ENCODE data around the gene TNIK. TPM values are rescaled to one million over a fixed set of nuclear protein-coding genes. Genes with fewer than 3 reads are reported as not detected.

TNIK gene
- total and polyA plus RNA-seq, 2 of the 4 experiments (the other 2 are of a cell fraction): 3.4 to 6.3 TPM

GRCh38 chr3:171470714-171471227, 10.6 kb upstream of the TNIK start:
- dilution Hi-C loops (cut with HindIII; ENCODE audit: low sequenced_read_pairs, unreplicated experiment): no loop called here
- WGBS, 2 experiments (ENCODE audit: extremely low coverage in 2 of 2, insufficient read length in 1 of 2): no CpG with 5 or more reads among the region's 1 CpG
- H3K4me2 ChIP-seq (ENCODE audit: low read depth, low read length): no peak overlapping the region

More at GRCh38 chr3:171470714-171471227, 10.6 kb upstream of the TNIK start:
- Histone ChIP-seq H2BK20ac (ENCODE audit: low read depth, low read length) (no peak overlapping the region), H2BK15ac (ENCODE audit: low read depth, low read length) (no peak overlapping the region), H3K4me3 (ENCODE audit: insufficient read depth, low read depth, low read length) (no peak overlapping the region), H3K23ac (ENCODE audit: low read depth, low read length) (no peak overlapping the region), H2BK5ac (ENCODE audit: low read depth, low read length, poor library complexity, severe bottlenecking) (no peak overlapping the region), H2AFZ (replicated peaks; ENCODE audit: low read length, poor library complexity) (no peak overlapping the region), H3K9me3 (ENCODE audit: control insufficient read depth, insufficient read depth, low read length) (no peaks in the 10 kb centered on the region), H3K56ac (ENCODE audit: extremely low read depth, insufficient read depth, low read length) (no peak overlapping the region), H4K8ac (ENCODE audit: low read depth in 2 of 2, low read length in 2 of 2) (no peak overlapping the region), H3K14ac (replicated peaks; ENCODE audit: low read depth, low read length) (no peak overlapping the region), H2BK120ac (ENCODE audit: low read depth, low read length) (no peak overlapping the region), H3K18ac (ENCODE audit: low read depth, low read length) (no peak overlapping the region), H2AK9ac (replicated peaks; ENCODE audit: low read depth, low read length, poor library complexity) (no peak overlapping the region), H4K5ac (ENCODE audit: low read depth, low read length) (no peak overlapping the region), H3K36me3 (ENCODE audit: control insufficient read depth, insufficient read depth, low read length) (no peaks in the 10 kb centered on the region), H3K4me1 (ENCODE audit: control insufficient read depth, insufficient read depth, low read length) (no peaks in the 10 kb centered on the region), H4K91ac (ENCODE audit: insufficient read depth, low read depth, low read length) (no peak overlapping the region), H3K27ac (ENCODE audit: insufficient read depth, low read length) (no peak overlapping the region), H3K79me1 (ENCODE audit: low read depth in 1 of 2, low read length in 2 of 2) (no peaks in the 10 kb centered on the region), H4K20me1 (ENCODE audit: insufficient read depth, low read length) (no peaks in the 10 kb centered on the region), H3K4ac (ENCODE audit: low read depth, low read length) (no peak overlapping the region), H2AK5ac (ENCODE audit: low read depth, low read length) (no peak overlapping the region), H3K27me3 (ENCODE audit: control insufficient read depth, insufficient read depth, low read length) (peaks cover 2% of the 10 kb centered on the region; the same call in 1 of the 2 replicates), H3K9me1 (ENCODE audit: insufficient read depth, low read length) (no peaks in the 10 kb centered on the region), H3K9ac (ENCODE audit: low read depth, low read length) (no peak overlapping the region)
- ChIA-PET CTCF (no interaction called here), POLR2A (ENCODE audit: unreplicated experiment) (no interaction called here)
- no peak for TF ChIP-seq CHD1 (IDR thresholded peaks at IDR 0.05; ENCODE audit: low read depth, low read length)
- no peak for TF ChIP-seq NFE2L2 (IDR thresholded peaks at IDR 0.05; ENCODE audit: low read depth, low read length)
- TF ChIP-seq MXI1 (IDR thresholded peaks at IDR 0.05; ENCODE audit: borderline replicate concordance, low read depth, low read length): no peak
- no peak for TF ChIP-seq MAFK (IDR thresholded peaks at IDR 0.05; ENCODE audit: low read depth, low read length)
- TF ChIP-seq ELK1 (IDR thresholded peaks at IDR 0.05; ENCODE audit: borderline replicate concordance, low read depth, low read length): no peak
- TF ChIP-seq CTCF (conservative IDR thresholded peaks at IDR 0.05; ENCODE audit: low read depth, low read length): no peak
- TF ChIP-seq BHLHE40 (IDR thresholded peaks at IDR 0.05; ENCODE audit: low read depth, low read length): no peak
- no peak for TF ChIP-seq POLR2A (IDR thresholded peaks at IDR 0.05; ENCODE audit: low read depth, low read length)
- TF ChIP-seq RAD21 (IDR thresholded peaks at IDR 0.05; ENCODE audit: low read length): no peak
- no peak for TF ChIP-seq CEBPB (IDR thresholded peaks at IDR 0.05; ENCODE audit: low read depth, low read length)
- TF ChIP-seq MAZ (IDR thresholded peaks at IDR 0.05; ENCODE audit: borderline replicate concordance, low read depth, low read length): no peak
- no peak for TF ChIP-seq SMC3 (IDR thresholded peaks at IDR 0.05; ENCODE audit: low read depth, low read length)
- no peak for TF ChIP-seq RCOR1 (IDR thresholded peaks at IDR 0.05; ENCODE audit: insufficient replicate concordance, low read length)
- no peak for TF ChIP-seq USF2 (IDR thresholded peaks at IDR 0.05; ENCODE audit: low read depth, low read length)
- TF ChIP-seq FOS (IDR thresholded peaks at IDR 0.05; ENCODE audit: low read depth, low read length): no peak
- TF ChIP-seq RFX5 (IDR thresholded peaks at IDR 0.05; ENCODE audit: low read depth, low read length): no peak
- in situ Hi-C loops (cut with MboI; ENCODE audit: low sequenced_read_pairs): no loop called here
- no TSS peak for BruUV-seq (replicated peaks)
- DNase-seq (no peak), ATAC-seq (ENCODE audit: low read depth) (no peak)
- intact Hi-C loops (cut with micrococcal nuclease): no loop called here

All from IMR-90 (cell line).